LNCaP clone FGC (cell line): Measurements from ENCODE around the gene CLDN20.

Experiments
- DNase-seq: peaks from one replicate; pipeline ENCODE4 v3.0.0-alpha.2; 2011; ENCODE audit warnings: low read depth
- H3K4me3 ChIP-seq: 2 replicates; pipeline ENCODE4 v1.5.1; 2011; ENCODE audit warnings: mild to moderate bottlenecking, low read depth, low read length, control low read depth
- CTCF ChIP-seq: IDR thresholded peaks from 2 replicates; pipeline ENCODE4 v1.5.1; 2012; ENCODE audit warnings: mild to moderate bottlenecking; ENCODE audit not compliant: control insufficient read depth, insufficient read depth; ENCODE audit errors: extremely low read depth

Gene CLDN20

GRCh38 chr6:155314773-155315515, 51.1 kb downstream of the CLDN20 start:
- peak; percentile 73 for DNase-seq

GRCh38 chr6:155315516-155315871, 51.7 kb downstream of the CLDN20 start:
- H3K4me3 ChIP-seq: peak overlapping the region; percentile 92
- no peak for DNase-seq
- no peak for TF ChIP-seq CTCF

More at GRCh38 chr6:155314773-155315515, 51.1 kb downstream of the CLDN20 start:
- TF ChIP-seq CTCF: no peak
- peak overlapping the region; percentile 92 for H3K4me3 ChIP-seq

- TF ChIP-seq CTCF: no peak
- DNase-seq: no peak
- H3K4me3 ChIP-seq: no peak overlapping the region
Measured at GRCh38 chr6:155316419-155316818, 52.6 kb downstream of the CLDN20 start.

GRCh38 chr6:155317186-155317585, 53.4 kb downstream of the CLDN20 start:
- TF ChIP-seq CTCF: 0 out of 2 replicates have a peak, but pooled peaks have one; percentile 1
- no peak for DNase-seq
- no peak overlapping the region for H3K4me3 ChIP-seq

GRCh38 chr6:155319902-155320301, 56.1 kb downstream of the CLDN20 start:
- DNase-seq: no peak
- no peak overlapping the region for H3K4me3 ChIP-seq
- no peak for TF ChIP-seq CTCF

- no peak for TF ChIP-seq CTCF
- no peak overlapping the region for H3K4me3 ChIP-seq
- no peak for DNase-seq
Measured at GRCh38 chr6:155324172-155324571, 60.4 kb downstream of the CLDN20 start.

- no peak for DNase-seq
- no peak overlapping the region for H3K4me3 ChIP-seq
- no peak for TF ChIP-seq CTCF
Measured at GRCh38 chr6:155324993-155325392, 61.2 kb downstream of the CLDN20 start.
